Lower leg skin (tissue), 4 donors: ENCODE results near the gene RALY. TPM values are rescaled to one million over a fixed set of nuclear protein-coding genes. Genes with fewer than 3 reads are reported as not detected.

ENCODE experiments used
- DNase-seq, 2 donors: peaks; one replicate each; pipeline ENCODE4 v3.0.0-alpha.2; 2019; ENCODE audit warnings: low spot score in 2 of 2
- H3K4me3 ChIP-seq: fragments of 200-600 bp; sonication (generic); 2 replicates; pipeline ENCODE4 v1.5.1; 2017; ENCODE audit warnings: mild to moderate bottlenecking, low read depth; ENCODE audit not compliant: poor library complexity, severe bottlenecking
- CTCF ChIP-seq, 3 donors: fragments of 450-650 bp; IDR thresholded peaks; one replicate each; pipeline ENCODE4 v1.5.1; 2016; ENCODE audit warnings: antibody characterized with exemption in 3 of 3, mild to moderate bottlenecking in 3 of 3, moderate library complexity in 2 of 3
- POLR2A ChIP-seq, 2 donors: fragments of 450-650 bp; IDR thresholded peaks; one replicate each; pipeline ENCODE4 v1.6.1; 2016 to 2017; ENCODE audit warnings: antibody characterized with exemption in 2 of 2, mild to moderate bottlenecking in 1 of 2, moderate library complexity in 1 of 2
- WGBS, 2 donors: methylation state at CpG; one replicate each; pipeline ENCODE4 v1.1.5; 2018; 5-methylcytosine and 5-hydroxymethylcytosine counted together
- intact Hi-C: fragments of 100-400 bp; cut with DNase I; formaldehyde crosslinking; loops from one replicate; pipeline ENCODE4 v1.15.0; 2023; ENCODE audit warnings: low total_unique reads
- total RNA-seq, 4 donors: library from RNA; depleted of rRNA; stranded (reverse); fragments of >200 nt; gene quantifications; one replicate each; pipeline ENCODE4 v1.1.0, GENCODE V29; 2016

RALY gene
- total RNA-seq, 4 donors from 2014 or later, result 92.2 to 113 (median 98.6) TPM

GRCh38 chr20:33981964-33982363 lies 11.7 kb upstream of the RALY start:
- intact Hi-C loops, result no loop called here
- no peak for DNase-seq
- TF ChIP-seq POLR2A (IDR thresholded peaks at IDR 0.05) (no peak), CTCF (IDR thresholded peaks at IDR 0.05) (no peak)
- no peak overlapping the region for H3K4me3 ChIP-seq
- WGBS, 2 donors, result 87% methylated on average over 3 of the region's 3 CpGs

- H3K4me3 ChIP-seq, result no peak overlapping the region
- DNase-seq, result no peak
- 90 to 96% methylated on average over 5 of the region's 5 CpGs for WGBS, 2 donors
- intact Hi-C loops, result no loop called here
- TF ChIP-seq POLR2A (IDR thresholded peaks at IDR 0.05), result no peak
- no peak for TF ChIP-seq CTCF (IDR thresholded peaks at IDR 0.05)
Observed at GRCh38 chr20:33983371-33983770, 10.3 kb upstream of the RALY start.

GRCh38 chr20:33984182-33984719 lies 9.5 kb upstream of the RALY start:
- WGBS, 2 donors, result 74 to 81% methylated on average over 7 of the region's 7 CpGs
- intact Hi-C loops, result no loop called here
- no peak overlapping the region for H3K4me3 ChIP-seq
- no peak for TF ChIP-seq CTCF (IDR thresholded peaks at IDR 0.05)
- no peak for DNase-seq

- intact Hi-C loops, result no loop called here
- WGBS, 2 donors, result 92 to 96% methylated on average over 2 of the region's 2 CpGs
- DNase-seq, result no peak
- no peak overlapping the region for H3K4me3 ChIP-seq
- TF ChIP-seq CTCF (IDR thresholded peaks at IDR 0.05) (no peak), POLR2A (IDR thresholded peaks at IDR 0.05) (no peak)
Observed at GRCh38 chr20:33985280-33985679, 8.4 kb upstream of the RALY start.

GRCh38 chr20:33985830-33986229 lies 7.9 kb upstream of the RALY start:
- DNase-seq, result no peak
- TF ChIP-seq CTCF (IDR thresholded peaks at IDR 0.05) (no peak), POLR2A (IDR thresholded peaks at IDR 0.05) (no peak)
- 63 to 89% methylated on average over 2 of the region's 2 CpGs for WGBS, 2 donors
- intact Hi-C loops, result no loop called here
- no peak overlapping the region for H3K4me3 ChIP-seq

- no peak for DNase-seq
- intact Hi-C loops, result no loop called here
- whole genome bisulfite sequencing, 2 donors, result 89 to 94% methylated on average over 5 of the region's 5 CpGs
- TF ChIP-seq CTCF (IDR thresholded peaks at IDR 0.05) (no peak), POLR2A (IDR thresholded peaks at IDR 0.05) (no peak)
- H3K4me3 ChIP-seq, result no peak overlapping the region
Observed at GRCh38 chr20:33986560-33987216, 7.0 kb upstream of the RALY start.
